ENCODE results near the gene DTYMK. TPM values are rescaled to one million over a fixed set of nuclear protein-coding genes. Genes with fewer than 3 reads are reported as not detected.

The DTYMK gene
- total and polyA plus RNA-seq, 2 experiments from 2014 or later, result 20.7 to 55.5 TPM

DNA sequence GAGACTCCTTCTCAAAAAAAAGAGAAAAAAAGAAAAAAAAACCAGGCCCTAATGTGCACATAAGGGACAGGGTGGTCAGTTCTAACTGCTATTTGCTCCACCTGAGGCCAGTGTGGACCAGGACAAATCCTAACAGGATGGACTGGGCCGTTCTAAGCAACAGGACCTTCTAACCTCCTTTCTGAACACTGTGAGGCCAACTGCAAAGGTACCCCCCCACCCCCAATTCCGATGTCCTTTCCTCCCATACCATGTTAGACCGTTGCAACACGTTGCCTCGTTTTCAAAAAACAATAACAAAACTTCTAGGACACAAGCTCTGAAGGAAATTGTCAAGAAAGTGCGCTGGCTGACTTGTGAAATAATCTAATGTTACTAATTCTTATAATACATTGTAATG lies 50.9 kb downstream of the DTYMK start:
- H3K9me2 ChIP-seq (replicated peaks; ENCODE audit: insufficient read depth), result no peaks in the 10 kb centered on the region
- no peaks in the 10 kb centered on the region for H3K36me3 ChIP-seq (replicated peaks; ENCODE audit: insufficient read depth, low read depth)
- peak overlapping the region; percentile 99 for H3K27ac ChIP-seq
- peak overlapping the region; percentile 98 for H3K4me3 ChIP-seq
- peak overlapping the region; percentile 89 for H3K4me2 ChIP-seq
- H2AFZ ChIP-seq, result peak overlapping the region; percentile 84
- no peaks in the 10 kb centered on the region for H3K9me3 ChIP-seq (ENCODE audit: low read depth)
- no peaks in the 10 kb centered on the region for H3K27me3 ChIP-seq
- peaks cover 86% of the 10 kb centered on the region for H3K79me2 ChIP-seq
- 27% methylated on average over 6 of the region's 6 CpGs for WGBS (ENCODE audit: low lambda C conversion rate, missing lambda C conversion rate)
- TF ChIP-seq, protein P1, sequence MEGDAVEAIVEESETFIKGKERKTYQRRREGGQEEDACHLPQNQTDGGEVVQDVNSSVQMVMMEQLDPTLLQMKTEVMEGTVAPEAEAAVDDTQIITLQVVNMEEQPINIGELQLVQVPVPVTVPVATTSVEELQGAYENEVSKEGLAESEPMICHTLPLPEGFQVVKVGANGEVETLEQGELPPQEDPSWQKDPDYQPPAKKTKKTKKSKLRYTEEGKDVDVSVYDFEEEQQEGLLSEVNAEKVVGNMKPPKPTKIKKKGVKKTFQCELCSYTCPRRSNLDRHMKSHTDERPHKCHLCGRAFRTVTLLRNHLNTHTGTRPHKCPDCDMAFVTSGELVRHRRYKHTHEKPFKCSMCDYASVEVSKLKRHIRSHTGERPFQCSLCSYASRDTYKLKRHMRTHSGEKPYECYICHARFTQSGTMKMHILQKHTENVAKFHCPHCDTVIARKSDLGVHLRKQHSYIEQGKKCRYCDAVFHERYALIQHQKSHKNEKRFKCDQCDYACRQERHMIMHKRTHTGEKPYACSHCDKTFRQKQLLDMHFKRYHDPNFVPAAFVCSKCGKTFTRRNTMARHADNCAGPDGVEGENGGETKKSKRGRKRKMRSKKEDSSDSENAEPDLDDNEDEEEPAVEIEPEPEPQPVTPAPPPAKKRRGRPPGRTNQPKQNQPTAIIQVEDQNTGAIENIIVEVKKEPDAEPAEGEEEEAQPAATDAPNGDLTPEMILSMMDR (IDR thresholded peaks at IDR 0.05; ENCODE audit: poor library complexity), result no peak
- TF ChIP-seq EZH2 (IDR thresholded peaks at IDR 0.05; ENCODE audit: borderline replicate concordance) (no peak), EZH2phosphoT487 (IDR thresholded peaks at IDR 0.05; ENCODE audit: low read depth, severe bottlenecking, unreplicated experiment) (no peak)
- H3K4me1 ChIP-seq (ENCODE audit: insufficient read depth), result peaks cover 26% of the 10 kb centered on the region
- H4K20me1 ChIP-seq (ENCODE audit: insufficient read depth, poor library complexity, severe bottlenecking), result peaks cover 37% of the 10 kb centered on the region
- DNase-seq (ENCODE audit: low spot score), result no peak

GRCh38 chr2:241633561-241633960 lies 53.1 kb downstream of the DTYMK start:
- no peak overlapping the region for H3K4me3 ChIP-seq
- H3K4me2 ChIP-seq, result no peak overlapping the region
- H4K20me1 ChIP-seq (ENCODE audit: insufficient read depth, poor library complexity, severe bottlenecking), result peaks cover 22% of the 10 kb centered on the region
- TF ChIP-seq EZH2phosphoT487 (IDR thresholded peaks at IDR 0.05; ENCODE audit: low read depth, severe bottlenecking, unreplicated experiment) (no peak), EZH2 (IDR thresholded peaks at IDR 0.05; ENCODE audit: borderline replicate concordance) (no peak)
- TF ChIP-seq, protein P1 (IDR thresholded peaks at IDR 0.05; ENCODE audit: poor library complexity), result no peak
- no peaks in the 10 kb centered on the region for H3K36me3 ChIP-seq (replicated peaks; ENCODE audit: insufficient read depth, low read depth)
- H3K4me1 ChIP-seq (ENCODE audit: insufficient read depth), result peaks cover 12% of the 10 kb centered on the region
- no peaks in the 10 kb centered on the region for H3K9me3 ChIP-seq (ENCODE audit: low read depth)
- no peak overlapping the region for H3K27ac ChIP-seq
- no peaks in the 10 kb centered on the region for H3K9me2 ChIP-seq (replicated peaks; ENCODE audit: insufficient read depth)
- WGBS (ENCODE audit: low lambda C conversion rate, missing lambda C conversion rate), result 94% methylated on average over 17 of the region's 17 CpGs
- H3K27me3 ChIP-seq, result no peaks in the 10 kb centered on the region
- no peak for DNase-seq (ENCODE audit: low spot score)
- peaks cover 85% of the 10 kb centered on the region for H3K79me2 ChIP-seq
- no peak overlapping the region for H2AFZ ChIP-seq

GRCh38 chr2:241632478-241633325 lies 53.9 kb downstream of the DTYMK start:
- DNase-seq (ENCODE audit: low spot score), result no peak
- peaks cover 8% of the 10 kb centered on the region for H3K4me1 ChIP-seq (ENCODE audit: insufficient read depth)
- H3K9me2 ChIP-seq (replicated peaks; ENCODE audit: insufficient read depth), result no peaks in the 10 kb centered on the region
- no peak overlapping the region for H3K4me2 ChIP-seq
- no peak overlapping the region for H2AFZ ChIP-seq
- peaks cover 85% of the 10 kb centered on the region for H3K79me2 ChIP-seq
- WGBS (ENCODE audit: low lambda C conversion rate, missing lambda C conversion rate), result 95% methylated on average over 39 of the region's 39 CpGs
- H3K27ac ChIP-seq, result no peak overlapping the region
- H3K36me3 ChIP-seq (replicated peaks; ENCODE audit: insufficient read depth, low read depth), result no peaks in the 10 kb centered on the region
- no peaks in the 10 kb centered on the region for H3K9me3 ChIP-seq (ENCODE audit: low read depth)
- no peak overlapping the region for H3K4me3 ChIP-seq
- TF ChIP-seq, protein P1 (IDR thresholded peaks at IDR 0.05; ENCODE audit: poor library complexity), result no peak
- no peak for TF ChIP-seq EZH2 (IDR thresholded peaks at IDR 0.05; ENCODE audit: borderline replicate concordance)
- TF ChIP-seq EZH2phosphoT487 (IDR thresholded peaks at IDR 0.05; ENCODE audit: low read depth, severe bottlenecking, unreplicated experiment), result no peak
- H3K27me3 ChIP-seq, result no peaks in the 10 kb centered on the region
- peaks cover 18% of the 10 kb centered on the region for H4K20me1 ChIP-seq (ENCODE audit: insufficient read depth, poor library complexity, severe bottlenecking)

All from hepatocyte (in vitro differentiated cells).